Muscle layer of duodenum (tissue), 2 donors: ENCODE results near the gene RBFOX2.

Experiments
- H3K27ac ChIP-seq: one replicate; pipeline ENCODE4 v1.7.0; 2013; ENCODE audit warnings: mild to moderate bottlenecking, low read length
- H3K27me3 ChIP-seq: one replicate; pipeline ENCODE4 v1.7.0; 2013; ENCODE audit warnings: low read depth, mild to moderate bottlenecking, control low read depth, low read length
- H3K36me3 ChIP-seq, 2 donors: one replicate each; pipeline ENCODE4 v1.7.0; 2013; ENCODE audit warnings: low read length in 2 of 2, control low read depth in 1 of 2, mild to moderate bottlenecking in 1 of 2; ENCODE audit not compliant: insufficient read depth in 2 of 2, control insufficient read depth in 1 of 2
- H3K4me1 ChIP-seq, 2 donors: one replicate each; pipeline ENCODE4 v1.7.0; 2013; ENCODE audit warnings: low read length in 2 of 2, mild to moderate bottlenecking in 2 of 2, control low read depth in 1 of 2, moderate library complexity in 1 of 2; ENCODE audit not compliant: insufficient read depth in 2 of 2, control insufficient read depth in 1 of 2
- H3K4me3 ChIP-seq, 2 donors: one replicate each; pipeline ENCODE4 v1.7.0; 2013; ENCODE audit warnings: low read length in 2 of 2, low read depth in 1 of 2, mild to moderate bottlenecking in 1 of 2
- H3K9me3 ChIP-seq, 2 donors: one replicate each; pipeline ENCODE4 v1.7.0; 2013; ENCODE audit warnings: low read length in 2 of 2, control low read depth in 1 of 2, mild to moderate bottlenecking in 1 of 2; ENCODE audit not compliant: control insufficient read depth in 1 of 2
- donor health status: healthy.

RBFOX2 gene

GRCh38 chr22:35731321-35731720, 297.3 kb downstream of the RBFOX2 start:
- H3K27ac ChIP-seq, result no peak overlapping the region
- no peak overlapping the region for H3K4me3 ChIP-seq
- H3K9me3 ChIP-seq, result no peaks in the 10 kb centered on the region
- peaks cover 0 to 4% of the 10 kb centered on the region in 2 donors for H3K4me1 ChIP-seq
- H3K27me3 ChIP-seq, result no peaks in the 10 kb centered on the region
- H3K36me3 ChIP-seq, result no peaks in the 10 kb centered on the region

GRCh38 chr22:35729309-35729698, 299.3 kb downstream of the RBFOX2 start:
- no peak overlapping the region for H3K4me3 ChIP-seq
- no peaks in the 10 kb centered on the region for H3K36me3 ChIP-seq
- H3K9me3 ChIP-seq, result no peaks in the 10 kb centered on the region
- no peaks in the 10 kb centered on the region for H3K27me3 ChIP-seq
- H3K27ac ChIP-seq, result no peak overlapping the region
- peaks cover 0 to 4% of the 10 kb centered on the region in 2 donors for H3K4me1 ChIP-seq

GRCh38 chr22:35728639-35729308, 299.9 kb downstream of the RBFOX2 start:
- no peaks in the 10 kb centered on the region for H3K27me3 ChIP-seq
- no peaks in the 10 kb centered on the region for H3K9me3 ChIP-seq
- no peaks in the 10 kb centered on the region for H3K36me3 ChIP-seq
- no peak overlapping the region for H3K27ac ChIP-seq
- peaks cover 0 to 4% of the 10 kb centered on the region in 2 donors for H3K4me1 ChIP-seq
- H3K4me3 ChIP-seq, result no peak overlapping the region

- Histone ChIP-seq H3K27ac (no peak overlapping the region), H3K36me3 (no peaks in the 10 kb centered on the region), H3K4me3 (no peak overlapping the region), H3K4me1 (no peaks in the 10 kb centered on the region), H3K9me3 (no peaks in the 10 kb centered on the region), H3K27me3 (no peaks in the 10 kb centered on the region)
Measured at GRCh38 chr22:35727436-35727835, 301.2 kb downstream of the RBFOX2 start.

- Histone ChIP-seq H3K4me1 (no peaks in the 10 kb centered on the region), H3K27me3 (no peaks in the 10 kb centered on the region), H3K4me3 (no peak overlapping the region), H3K27ac (no peak overlapping the region), H3K36me3 (no peaks in the 10 kb centered on the region), H3K9me3 (no peaks in the 10 kb centered on the region)
Measured at GRCh38 chr22:35726933-35727332, 301.7 kb downstream of the RBFOX2 start.

- Histone ChIP-seq H3K27me3 (no peaks in the 10 kb centered on the region), H3K36me3 (no peaks in the 10 kb centered on the region), H3K9me3 (no peaks in the 10 kb centered on the region), H3K4me3 (no peak overlapping the region), H3K27ac (no peak overlapping the region), H3K4me1 (no peaks in the 10 kb centered on the region)
Measured at GRCh38 chr22:35726398-35726797, 302.2 kb downstream of the RBFOX2 start.

GRCh38 chr22:35725521-35725920, 303.1 kb downstream of the RBFOX2 start:
- H3K36me3 ChIP-seq, result no peaks in the 10 kb centered on the region
- no peak overlapping the region for H3K27ac ChIP-seq
- H3K9me3 ChIP-seq, result no peaks in the 10 kb centered on the region

GRCh38 chr22:35721960-35722359, 306.7 kb downstream of the RBFOX2 start:
- H3K27me3 ChIP-seq, result no peaks in the 10 kb centered on the region
- no peaks in the 10 kb centered on the region for H3K4me1 ChIP-seq
- no peaks in the 10 kb centered on the region for H3K36me3 ChIP-seq
- H3K4me3 ChIP-seq, result no peak overlapping the region
- no peak overlapping the region for H3K27ac ChIP-seq
- H3K9me3 ChIP-seq, result no peaks in the 10 kb centered on the region

More at GRCh38 chr22:35725521-35725920, 303.1 kb downstream of the RBFOX2 start:
- no peaks in the 10 kb centered on the region for H3K27me3 ChIP-seq
- H3K4me1 ChIP-seq, result no peaks in the 10 kb centered on the region
- no peak overlapping the region for H3K4me3 ChIP-seq

GRCh38 chr22:35719212-35719875, 309.3 kb downstream of the RBFOX2 start:
- Histone ChIP-seq H3K9me3 (no peaks in the 10 kb centered on the region), H3K27me3 (no peaks in the 10 kb centered on the region), H3K36me3 (no peaks in the 10 kb centered on the region), H3K27ac (no peak overlapping the region), H3K4me3 (no peak overlapping the region), H3K4me1 (no peaks in the 10 kb centered on the region)

GRCh38 chr22:35717572-35717971, 311.1 kb downstream of the RBFOX2 start, which contains the start of gene APOL5:
Gene APOL5, plus strand, starts transcription at chr22:35717872. Its CDS starts 0 bp downstream, at chr22:35717872.
- Histone ChIP-seq H3K36me3 (no peaks in the 10 kb centered on the region), H3K4me1 (no peaks in the 10 kb centered on the region), H3K9me3 (peaks cover 3% of the 10 kb centered on the region in 2 donors), H3K27me3 (no peaks in the 10 kb centered on the region), H3K4me3 (no peak within 1 kb of the TSS), H3K27ac (no peak within 1 kb of the TSS)

- no peaks in the 10 kb centered on the region for H3K36me3 ChIP-seq
- H3K4me3 ChIP-seq, result no peak overlapping the region
- peaks cover 3 to 4% of the 10 kb centered on the region in 2 donors for H3K9me3 ChIP-seq
- no peaks in the 10 kb centered on the region for H3K4me1 ChIP-seq
- H3K27me3 ChIP-seq, result no peaks in the 10 kb centered on the region
- no peak overlapping the region for H3K27ac ChIP-seq
Measured at GRCh38 chr22:35712672-35713071, 316.0 kb downstream of the RBFOX2 start.
